H9 (cell line): ENCODE results near the gene GTF2H2. TPM values are rescaled to one million over a fixed set of nuclear protein-coding genes. Genes with fewer than 3 reads are reported as not detected.
"Not testable (repeated sequence)": the region's sequence is repeated elsewhere in the genome, so short reads cannot be mapped to it uniquely, and the experiment has no call there.

Experiments used
- DNase-seq: peaks from one replicate; pipeline ENCODE4 v3.0.0-alpha.2; 2017
- H2AFZ ChIP-seq: one replicate; pipeline ENCODE4 v1.6.1; 2013; ENCODE audit warnings: mild to moderate bottlenecking, low read length, control low read depth, moderate library complexity
- H2AK5ac ChIP-seq: 2 replicates; pipeline ENCODE4 v1.6.1; 2013; ENCODE audit warnings: low read length, control low read depth, mixed read lengths; ENCODE audit not compliant: insufficient read length
- H2BK120ac ChIP-seq: one replicate; pipeline ENCODE4 v1.6.1; 2013; ENCODE audit warnings: low read depth, mild to moderate bottlenecking, low read length, control low read depth, inconsistent platforms; ENCODE audit not compliant: poor library complexity, severe bottlenecking
- H2BK12ac ChIP-seq: 2 replicates; pipeline ENCODE4 v1.6.1; 2013; ENCODE audit warnings: low read length, control low read depth, mixed read lengths, low read depth; ENCODE audit not compliant: insufficient read length
- H2BK15ac ChIP-seq: 2 replicates; pipeline ENCODE4 v1.6.1; 2013; ENCODE audit warnings: low read depth, low read length, control low read depth
- H2BK20ac ChIP-seq: one replicate; pipeline ENCODE4 v1.6.1; 2013; ENCODE audit warnings: low read depth, mild to moderate bottlenecking, low read length, control low read depth, inconsistent platforms; ENCODE audit not compliant: poor library complexity, severe bottlenecking
- H2BK5ac ChIP-seq: 2 replicates; pipeline ENCODE4 v1.6.1; 2013; ENCODE audit warnings: low read length, control low read depth, mixed read lengths; ENCODE audit not compliant: insufficient read length
- H3K14ac ChIP-seq: 2 replicates; pipeline ENCODE4 v1.6.1; 2013; ENCODE audit warnings: low read length, control low read depth; ENCODE audit not compliant: insufficient read depth
- H3K18ac ChIP-seq: 2 replicates; pipeline ENCODE4 v1.6.1; 2013; ENCODE audit warnings: low read depth, mild to moderate bottlenecking, mixed read lengths, low read length, control low read depth; ENCODE audit not compliant: insufficient read length
- H3K23ac ChIP-seq: 2 replicates; pipeline ENCODE4 v1.6.1; 2013; ENCODE audit warnings: low read length, control low read depth, mixed read lengths, low read depth; ENCODE audit not compliant: insufficient read length
- H3K23me2 ChIP-seq: 2 replicates; pipeline ENCODE4 v1.6.1; 2013; ENCODE audit warnings: low read depth, mild to moderate bottlenecking, mixed read lengths, low read length, control low read depth; ENCODE audit not compliant: insufficient read length, poor library complexity, severe bottlenecking
- H3K27ac ChIP-seq: 2 replicates; pipeline ENCODE4 v1.5.1; 2013; ENCODE audit warnings: low read length, control low read depth, mixed read lengths, low read depth; ENCODE audit not compliant: insufficient read length
- H3K27me3 ChIP-seq: 2 replicates; pipeline ENCODE4 v1.6.1; 2013; ENCODE audit warnings: low read length, control low read depth, inconsistent platforms; ENCODE audit not compliant: insufficient read depth
- H3K4ac ChIP-seq: 2 replicates; pipeline ENCODE4 v1.6.1; 2013; ENCODE audit warnings: low read depth, mild to moderate bottlenecking, control low read depth, inconsistent platforms, low read length, moderate library complexity
- H3K4me1 ChIP-seq: 2 replicates; pipeline ENCODE4 v1.6.1; 2013; ENCODE audit warnings: low read length, control low read depth, inconsistent platforms; ENCODE audit not compliant: insufficient read depth
- H3K4me2 ChIP-seq: 2 replicates; pipeline ENCODE4 v1.6.1; 2013; ENCODE audit warnings: low read length, control low read depth, mixed read lengths; ENCODE audit not compliant: insufficient read length, insufficient read depth
- H3K56ac ChIP-seq: 2 replicates; pipeline ENCODE4 v1.6.1; 2013; ENCODE audit warnings: low read depth, mild to moderate bottlenecking, mixed read lengths, low read length, control low read depth; ENCODE audit not compliant: insufficient read length
- H3K79me1 ChIP-seq: 2 replicates; pipeline ENCODE4 v1.6.1; 2013; ENCODE audit warnings: low read depth, mild to moderate bottlenecking, moderate library complexity, low read length, control low read depth, inconsistent platforms; ENCODE audit not compliant: insufficient read depth, poor library complexity, severe bottlenecking
- H3K79me2 ChIP-seq: 2 replicates; pipeline ENCODE4 v1.6.1; 2013; ENCODE audit warnings: low read length, control low read depth, inconsistent platforms; ENCODE audit not compliant: insufficient read depth
- H3K9ac ChIP-seq: 2 replicates; pipeline ENCODE4 v1.6.1; 2013; ENCODE audit warnings: low read length, control low read depth, mixed read lengths; ENCODE audit not compliant: insufficient read length; ENCODE audit errors: extremely low read depth
- H3K9me3 ChIP-seq: one replicate; pipeline ENCODE4 v1.6.1; 2013; ENCODE audit warnings: low read depth, low read length, inconsistent platforms; ENCODE audit not compliant: control insufficient read depth
- H3T11ph ChIP-seq: one replicate; pipeline ENCODE4 v1.6.1; 2013; ENCODE audit warnings: mild to moderate bottlenecking, low read length, control low read depth, inconsistent platforms
- H4K20me1 ChIP-seq: one replicate; pipeline ENCODE4 v1.6.1; 2013; ENCODE audit not compliant: control insufficient read depth, insufficient read length, insufficient read depth
- H4K5ac ChIP-seq: 2 replicates; pipeline ENCODE4 v1.6.1; 2013; ENCODE audit warnings: low read depth, mild to moderate bottlenecking, mixed read lengths, low read length, control low read depth; ENCODE audit not compliant: insufficient read length
- H4K8ac ChIP-seq: replicated peaks from 2 replicates; pipeline ENCODE4 v1.6.1; 2013; ENCODE audit warnings: low read length, control low read depth, mixed read lengths, low read depth; ENCODE audit not compliant: insufficient read length
- H4K91ac ChIP-seq: 2 replicates; pipeline ENCODE4 v1.6.1; 2013; ENCODE audit warnings: low read depth, mild to moderate bottlenecking, moderate library complexity, mixed read lengths, low read length, control low read depth; ENCODE audit not compliant: insufficient read length
- H3K27ac Mint-ChIP-seq, 3 experiments: 2 replicates in 2 of 3; 3 replicates in 1 of 3; pipeline ENCODE4 v1.8.0; 2020 to 2021; ENCODE audit warnings: mixed read lengths in 3 of 3, mild to moderate bottlenecking in 1 of 3, moderate library complexity in 1 of 3
- H3K27me3 Mint-ChIP-seq: 2 replicates; pipeline ENCODE4 v1.8.0; 2021; ENCODE audit warnings: low read depth, mild to moderate bottlenecking, moderate library complexity, mixed read lengths
- H3K36me3 Mint-ChIP-seq, 3 experiments: 2 replicates in 2 of 3; 3 replicates in 1 of 3; pipeline ENCODE4 v1.8.0; 2020 to 2021; ENCODE audit warnings: low read depth in 3 of 3, mixed read lengths in 3 of 3; ENCODE audit not compliant: insufficient read depth in 1 of 3
- H3K4me1 Mint-ChIP-seq, 2 experiments: 2 replicates each; pipeline ENCODE4 v1.8.0; 2020; ENCODE audit warnings: mixed read lengths in 2 of 2
- H3K4me3 Mint-ChIP-seq, 2 experiments: 2 replicates in 1 of 2; 3 replicates in 1 of 2; pipeline ENCODE4 v1.8.0; 2020 to 2021; ENCODE audit warnings: mild to moderate bottlenecking in 2 of 2, mixed read lengths in 2 of 2, moderate library complexity in 1 of 2
- H3K9me3 Mint-ChIP-seq, 2 experiments: 2 replicates in 1 of 2; 3 replicates in 1 of 2; pipeline ENCODE4 v1.8.0; 2020; ENCODE audit warnings: mild to moderate bottlenecking in 2 of 2, mixed read lengths in 2 of 2, moderate library complexity in 1 of 2
- WGBS: extraction: QIAGEN DNeasy Blood & Tissue Kit; methylation state at CpG from one replicate; pipeline ENCODE4 v1.1.7; 2013; ENCODE audit warnings: missing lambda C conversion rate, low lambda C conversion rate, mixed read lengths; ENCODE audit not compliant: insufficient read length; ENCODE audit errors: extremely low coverage; 5-methylcytosine and 5-hydroxymethylcytosine counted together
- total RNA-seq: library from RNA; stranded (reverse); gene quantifications from 2 replicates; pipeline ENCODE4 v1.2.1, GENCODE V29; 2021

GTF2H2 gene
- total RNA-seq, 1 experiment from 2014 or later: 51.8 TPM

GRCh38 chr5:71084280-71085063 lies 17.0 kb upstream of the GTF2H2 start:
- not testable (repeated sequence) for H3K4me1 Mint-ChIP-seq, H3K79me2 ChIP-seq, H3K56ac ChIP-seq, H3K4me2 ChIP-seq, H3K4me1 ChIP-seq, H3K27ac ChIP-seq, H3T11ph ChIP-seq, H3K14ac ChIP-seq, H2BK15ac ChIP-seq, H4K91ac ChIP-seq, DNase-seq, H3K9me3 Mint-ChIP-seq, H2BK120ac ChIP-seq, H3K23ac ChIP-seq, H3K79me1 ChIP-seq, H3K4ac ChIP-seq, H3K23me2 ChIP-seq, H3K4me3 Mint-ChIP-seq, H4K5ac ChIP-seq, H3K27me3 Mint-ChIP-seq, H3K9ac ChIP-seq, H3K36me3 Mint-ChIP-seq, H3K18ac ChIP-seq, H3K27ac Mint-ChIP-seq, H2AK5ac ChIP-seq, H3K9me3 ChIP-seq, H4K20me1 ChIP-seq, H3K27me3 ChIP-seq, H2BK12ac ChIP-seq, H4K8ac ChIP-seq, H2AFZ ChIP-seq, H2BK20ac ChIP-seq, H2BK5ac ChIP-seq
- WGBS: no CpG with 5 or more reads among the region's 3 CpGs

- not testable (repeated sequence) for H3K4me3 Mint-ChIP-seq, H3K9me3 ChIP-seq, H2AK5ac ChIP-seq, H3K27me3 Mint-ChIP-seq, H3K79me2 ChIP-seq, H3K79me1 ChIP-seq, H3K4me1 Mint-ChIP-seq, H3T11ph ChIP-seq, H4K20me1 ChIP-seq, H2BK12ac ChIP-seq, H3K9ac ChIP-seq, H3K23ac ChIP-seq, DNase-seq, H3K23me2 ChIP-seq, H2BK15ac ChIP-seq, H4K91ac ChIP-seq, H3K56ac ChIP-seq, H3K27me3 ChIP-seq, H2BK120ac ChIP-seq, H3K27ac Mint-ChIP-seq, H3K9me3 Mint-ChIP-seq, H3K36me3 Mint-ChIP-seq, H2BK5ac ChIP-seq, H4K8ac ChIP-seq, H3K18ac ChIP-seq, H3K4me2 ChIP-seq, H3K4ac ChIP-seq, H3K14ac ChIP-seq, H4K5ac ChIP-seq, H2AFZ ChIP-seq, H3K27ac ChIP-seq, H2BK20ac ChIP-seq, H3K4me1 ChIP-seq
- no CpG with 5 or more reads among the region's 7 CpGs for WGBS
These were observed 15.4 kb upstream of the GTF2H2 start for GRCh38 chr5:71082898-71083297.
